GM21367 (cell line): ENCODE data around the gene OR51G1.
"Not testable (repeated sequence)": the region's sequence is repeated elsewhere in the genome, so short reads cannot be mapped to it uniquely, and the experiment has no call there.

Experiments used
- ATAC-seq: cut with Tn5 transposase; IDR thresholded peaks from one replicate; pipeline ENCODE4 v1.9.1; 2021; ENCODE audit not compliant: unreplicated experiment

Gene OR51G1, protein sequence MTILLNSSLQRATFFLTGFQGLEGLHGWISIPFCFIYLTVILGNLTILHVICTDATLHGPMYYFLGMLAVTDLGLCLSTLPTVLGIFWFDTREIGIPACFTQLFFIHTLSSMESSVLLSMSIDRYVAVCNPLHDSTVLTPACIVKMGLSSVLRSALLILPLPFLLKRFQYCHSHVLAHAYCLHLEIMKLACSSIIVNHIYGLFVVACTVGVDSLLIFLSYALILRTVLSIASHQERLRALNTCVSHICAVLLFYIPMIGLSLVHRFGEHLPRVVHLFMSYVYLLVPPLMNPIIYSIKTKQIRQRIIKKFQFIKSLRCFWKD

DNA sequence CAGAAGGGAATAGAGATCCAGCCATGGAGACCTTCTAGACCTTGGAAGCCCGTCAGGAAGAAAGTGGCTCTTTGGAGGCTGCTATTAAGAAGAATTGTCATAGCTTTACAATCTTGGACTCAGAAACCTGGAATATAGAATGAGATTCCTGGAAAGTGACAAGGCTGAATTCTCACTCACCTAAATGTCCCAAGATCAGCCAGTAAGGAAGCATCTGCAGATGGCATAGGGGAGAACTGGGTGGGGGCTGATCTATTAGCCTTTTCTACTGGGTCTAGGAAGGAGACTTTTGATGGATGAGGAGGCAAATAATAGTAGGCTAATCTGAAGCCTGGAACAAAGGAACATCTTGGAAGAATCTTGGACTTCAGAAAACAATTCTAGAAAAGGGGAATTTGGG lies at the start of gene OR51G1:
Gene OR51G1, minus strand, starts transcription at position 101 of the 400 bp plus-strand sequence. Its CDS starts 0 bp downstream, at position 101.
- ATAC-seq = no peak

GRCh38 chr11:4962816-4963215 lies 38.7 kb upstream of the OR51G1 start:
- no peak for ATAC-seq

- ATAC-seq = no peak
Measured at GRCh38 chr11:4960877-4961276, 36.7 kb upstream of the OR51G1 start.

DNA sequence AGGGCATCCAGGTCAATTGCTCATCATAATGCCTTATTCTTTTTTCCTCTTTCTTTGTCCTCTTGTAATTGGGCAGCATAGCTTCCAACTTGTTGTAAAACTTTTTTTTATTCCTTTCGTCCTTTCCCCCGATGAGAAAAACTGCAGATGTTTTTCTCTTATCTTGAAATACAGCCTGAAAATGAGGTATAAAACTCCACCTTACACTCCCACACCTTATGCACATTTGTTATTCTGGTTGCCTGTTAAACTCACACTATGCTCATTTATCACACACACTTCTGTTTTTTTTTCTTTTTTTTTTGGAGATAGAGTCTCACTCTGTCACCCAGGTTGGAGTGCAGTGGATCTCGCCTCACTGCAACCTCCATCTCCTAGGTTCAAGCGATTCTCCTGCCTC lies 33.3 kb upstream of the OR51G1 start:
- no peak for ATAC-seq

DNA sequence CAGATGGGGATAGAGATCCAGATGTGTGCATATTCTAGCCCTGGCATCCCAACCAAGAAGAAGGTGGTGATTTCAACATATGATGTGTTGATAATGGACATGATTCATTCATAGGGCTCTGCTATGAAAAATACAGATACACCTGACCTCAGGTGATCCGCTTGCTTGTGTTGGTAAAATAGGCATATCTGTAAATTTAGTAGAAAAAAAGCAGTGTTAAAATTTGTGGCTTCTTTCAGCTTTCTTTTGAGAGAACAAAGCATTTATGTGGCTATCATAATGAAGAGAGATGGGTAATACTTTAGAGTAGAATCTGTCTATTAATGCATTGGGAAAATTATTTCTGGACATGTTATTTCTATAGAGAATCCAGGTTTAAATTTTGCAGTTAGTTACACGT lies 31.5 kb upstream of the OR51G1 start, which contains the start of gene OR51A2:
Gene OR51A2, minus strand, starts transcription at position 101 of the 400 bp plus-strand sequence. Its CDS starts 0 bp downstream, at position 101.
- ATAC-seq = not testable (repeated sequence)

DNA sequence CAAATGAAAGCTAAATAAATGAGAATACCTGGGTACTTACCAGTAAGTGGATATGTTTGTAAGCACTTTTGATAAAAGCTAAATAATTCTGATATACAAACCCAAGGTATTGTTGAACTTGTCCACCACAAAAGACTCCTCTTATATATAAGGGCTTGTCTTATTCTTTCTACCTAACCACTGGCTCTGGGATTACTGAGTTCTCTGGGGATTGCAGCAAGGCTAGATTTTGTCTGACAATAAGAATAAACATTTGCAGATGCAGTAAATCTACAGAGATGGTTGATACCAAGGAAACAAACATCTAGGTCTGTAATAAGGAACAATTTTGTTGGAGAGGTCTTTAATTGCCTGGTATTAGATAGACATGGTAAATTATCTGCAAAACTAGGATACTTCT lies 23.4 kb upstream of the OR51G1 start, which contains the start of gene OR51A4:
Gene OR51A4, minus strand, starts transcription at position 101 of the 400 bp plus-strand sequence. CDS start 505 bp downstream, outside the sequence.
- ATAC-seq = no peak

GRCh38 chr11:4936745-4937144 lies 12.6 kb upstream of the OR51G1 start:
- ATAC-seq = no peak

DNA sequence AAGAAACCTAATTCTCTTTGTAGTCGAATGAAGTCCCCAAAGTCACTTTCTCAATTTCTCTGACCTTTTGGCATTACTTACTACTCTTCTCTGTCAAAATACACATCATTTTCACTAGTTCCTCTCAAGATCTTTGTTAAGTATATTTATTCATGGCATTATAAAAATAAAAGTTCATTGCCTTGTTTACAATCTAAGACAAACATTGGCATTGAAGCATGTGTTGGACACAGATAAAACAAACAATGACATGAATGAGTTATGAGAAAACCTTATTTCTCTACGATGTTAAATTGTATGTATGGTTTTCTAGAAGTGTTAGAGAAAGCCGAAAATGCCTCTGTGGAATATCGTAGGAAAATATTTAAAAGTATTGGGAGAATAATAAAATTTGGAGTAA lies 8.6 kb upstream of the OR51G1 start:
- ATAC-seq = no peak

DNA sequence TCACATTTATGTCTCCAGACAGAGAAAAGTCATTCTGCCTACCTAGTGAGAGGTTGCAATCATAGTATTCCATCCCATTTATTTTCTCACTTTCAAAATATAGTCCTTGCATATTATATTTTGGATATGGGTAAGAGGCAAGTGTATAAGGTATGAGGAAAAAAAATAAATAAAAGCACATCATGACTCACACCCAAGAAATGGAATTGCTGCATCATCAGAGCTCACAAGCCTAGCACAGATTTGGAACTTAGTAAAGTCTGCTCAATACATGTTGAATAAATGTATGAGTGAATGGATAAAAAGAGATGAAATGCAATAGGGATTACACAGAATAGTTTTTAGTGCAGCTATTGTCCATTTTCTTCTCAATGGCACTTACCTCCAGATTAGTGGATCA lies 2.5 kb upstream of the OR51G1 start:
- ATAC-seq = no peak

DNA sequence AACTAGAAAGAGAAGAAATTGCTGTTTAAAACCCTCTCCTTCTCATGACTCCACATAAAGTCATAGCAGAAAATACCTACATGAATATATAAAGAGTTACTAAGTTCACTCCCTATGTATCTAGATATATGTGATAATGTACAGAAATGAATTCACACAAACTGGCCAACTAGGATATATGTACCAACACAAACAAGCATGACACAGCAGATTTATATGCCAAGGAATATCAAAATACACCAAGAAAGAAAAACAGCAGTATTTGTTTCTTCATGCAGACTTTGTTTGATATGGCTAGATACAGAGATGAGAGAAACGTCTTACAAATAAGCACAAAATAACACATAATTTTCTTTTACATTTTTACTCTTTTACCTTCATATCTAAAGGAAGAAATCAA lies 1.8 kb downstream of the OR51G1 start:
- ATAC-seq = no peak

- no peak for ATAC-seq
Measured at GRCh38 chr11:4921796-4922195, 2.3 kb downstream of the OR51G1 start.

GRCh38 chr11:4919250-4919649 lies 4.9 kb downstream of the OR51G1 start, which contains the start of gene OR51G2:
TSS of gene OR51G2 (minus strand) at chr11:4919350. CDS start at chr11:4915663, 3,687 bp downstream.
- no peak for ATAC-seq

DNA sequence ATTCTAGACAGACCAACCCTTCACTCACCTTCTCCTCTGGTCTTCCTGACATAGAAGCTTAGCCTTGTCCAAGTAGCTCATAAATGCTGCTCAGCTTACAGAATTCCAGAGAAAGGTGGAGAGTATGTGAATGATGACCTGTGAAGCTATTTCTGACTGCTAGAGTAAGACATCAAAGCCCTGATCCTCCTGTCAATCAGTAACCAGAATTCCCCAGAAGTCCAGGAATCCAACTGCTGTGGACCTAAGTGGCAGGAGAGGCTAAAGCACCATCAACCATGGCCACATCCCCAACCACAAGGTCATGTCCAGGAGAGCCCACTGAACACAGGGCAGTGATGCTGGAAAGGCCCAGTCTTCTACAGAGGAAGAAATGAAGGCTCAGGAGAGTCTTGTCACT lies 7.6 kb downstream of the OR51G1 start:
- no peak for ATAC-seq

GRCh38 chr11:4903484-4903883 lies 20.7 kb downstream of the OR51G1 start, which contains the start of gene OR51A7:
TSS of gene OR51A7 (plus strand) at chr11:4903783. CDS start at chr11:4907370, 3,587 bp downstream.
- ATAC-seq = no peak

DNA sequence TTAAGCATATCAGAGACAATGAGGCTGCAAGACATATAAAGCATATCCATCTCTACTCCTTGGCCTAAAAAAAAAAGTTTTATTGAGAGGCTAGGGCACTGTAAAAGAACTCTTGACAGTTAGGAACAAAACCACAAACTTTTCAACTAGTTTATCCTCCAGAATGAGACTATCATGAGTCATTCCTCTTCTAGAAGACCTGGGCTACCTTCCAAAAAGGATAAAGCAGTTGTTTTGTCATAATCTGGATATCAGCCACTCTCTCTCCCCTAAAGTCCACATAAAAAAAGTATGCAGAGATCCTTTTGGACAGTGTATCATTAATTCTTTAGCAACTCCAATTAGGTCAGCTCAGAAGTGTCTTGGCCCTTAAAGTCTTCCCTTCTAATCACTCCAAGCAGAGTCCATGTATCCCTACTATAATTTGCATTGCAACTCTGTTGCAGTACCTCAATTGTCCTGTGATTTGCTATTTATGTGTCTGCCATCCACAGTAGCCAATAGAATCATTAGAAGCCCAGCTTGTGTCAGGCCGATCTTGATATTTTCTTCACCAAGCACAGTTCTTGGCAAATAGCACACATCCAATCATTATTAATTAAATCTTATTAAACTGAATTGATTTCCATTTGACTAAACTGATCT lies 32.0 kb downstream of the OR51G1 start:
- no peak for ATAC-seq

- ATAC-seq = no peak
Measured at GRCh38 chr11:4890279-4890678, 33.9 kb downstream of the OR51G1 start.

GRCh38 chr11:4887591-4887990 lies 36.5 kb downstream of the OR51G1 start:
- ATAC-seq = no peak

GRCh38 chr11:4886186-4886585 lies 38.0 kb downstream of the OR51G1 start:
- no peak for ATAC-seq

- no peak for ATAC-seq
Measured at GRCh38 chr11:4884361-4884760, 39.8 kb downstream of the OR51G1 start.

DNA sequence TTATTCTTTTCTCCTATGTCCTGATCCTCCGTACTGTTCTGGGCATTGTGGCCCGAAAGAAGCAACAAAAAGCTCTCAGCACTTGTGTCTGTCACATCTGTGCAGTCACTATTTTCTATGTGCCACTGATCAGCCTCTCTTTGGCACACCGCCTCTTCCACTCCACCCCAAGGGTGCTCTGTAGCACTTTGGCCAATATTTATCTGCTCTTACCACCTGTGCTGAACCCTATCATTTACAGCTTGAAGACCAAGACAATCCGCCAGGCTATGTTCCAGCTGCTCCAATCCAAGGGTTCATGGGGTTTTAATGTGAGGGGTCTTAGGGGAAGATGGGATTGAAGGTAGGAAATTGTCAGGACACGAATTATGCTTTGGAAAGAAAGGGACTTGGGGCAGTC lies 41.6 kb downstream of the OR51G1 start:
- no peak for ATAC-seq

DNA sequence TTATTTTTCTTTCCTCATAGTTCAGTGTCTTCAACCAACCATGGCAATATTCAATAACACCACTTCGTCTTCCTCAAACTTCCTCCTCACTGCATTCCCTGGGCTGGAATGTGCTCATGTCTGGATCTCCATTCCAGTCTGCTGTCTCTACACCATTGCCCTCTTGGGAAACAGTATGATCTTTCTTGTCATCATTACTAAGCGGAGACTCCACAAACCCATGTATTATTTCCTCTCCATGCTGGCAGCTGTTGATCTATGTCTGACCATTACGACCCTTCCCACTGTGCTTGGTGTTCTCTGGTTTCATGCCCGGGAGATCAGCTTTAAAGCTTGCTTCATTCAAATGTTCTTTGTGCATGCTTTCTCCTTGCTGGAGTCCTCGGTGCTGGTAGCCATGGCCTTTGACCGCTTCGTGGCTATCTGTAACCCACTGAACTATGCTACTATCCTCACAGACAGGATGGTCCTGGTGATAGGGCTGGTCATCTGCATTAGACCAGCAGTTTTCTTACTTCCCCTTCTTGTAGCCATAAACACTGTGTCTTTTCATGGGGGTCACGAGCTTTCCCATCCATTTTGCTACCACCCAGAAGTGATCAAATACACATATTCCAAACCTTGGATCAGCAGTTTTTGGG lies 42.2 kb downstream of the OR51G1 start, which contains the start of gene OR51T1:
Gene OR51T1, plus strand, starts transcription at position 41 of the 641 bp plus-strand sequence. Its CDS starts 0 bp downstream, at position 41.
- no peak for ATAC-seq
